Naive thymus-derived CD4-positive, alpha-beta T cell (primary cell): ENCODE results near the gene C1QC. TPM values are rescaled to one million over a fixed set of nuclear protein-coding genes. Genes with fewer than 3 reads are reported as not detected.
A peak's percentile ranks its signal among the peaks of the same experiment; 100 is the strongest.

Experiments used
- ATAC-seq: fragments of 150-1000 bp; cut with Tn5 transposase; 2 replicates; pipeline ENCODE4 v1.10.0; 2021; ENCODE audit warnings: mild to moderate bottlenecking, moderate library complexity
- CTCF ChIA-PET: fragments of 350-600 bp; sonication (Branson Sonifier 250); formaldehyde crosslinking; loops from one replicate; lab custom pipeline; 2021; ENCODE audit warnings: antibody characterized with exemption; lab: Charles Lee
- POLR2A ChIA-PET: fragments of 350-600 bp; sonication (Branson Sonifier 250); formaldehyde crosslinking; loops from one replicate; lab custom pipeline; 2021; ENCODE audit warnings: antibody characterized with exemption, inconsistent platforms; lab: Charles Lee
- DNase-seq, 9 donors: peaks; one replicate each; pipeline versions ENCODE4 v3.0.0 to v3.0.0-alpha.2; 2020 to 2022; ENCODE audit warnings: mixed read lengths in 1 of 9
- H3K27ac ChIP-seq: one replicate; pipeline ENCODE4 v1.7.0; 2013; ENCODE audit warnings: mild to moderate bottlenecking, low read depth, low read length, moderate library complexity
- H3K27me3 ChIP-seq, 2 donors: one replicate each; pipeline ENCODE4 v1.7.0; 2013; ENCODE audit warnings: low read length in 2 of 2, mild to moderate bottlenecking in 2 of 2, moderate library complexity in 2 of 2; ENCODE audit not compliant: control insufficient read depth in 2 of 2, insufficient read depth in 2 of 2
- H3K36me3 ChIP-seq, 3 experiments: 1 replicate in 2 of 3; 2 replicates in 1 of 3; pipeline ENCODE4 v1.7.0; 2013; ENCODE audit warnings: low read length in 3 of 3, mild to moderate bottlenecking in 3 of 3, moderate library complexity in 1 of 3; ENCODE audit not compliant: insufficient read depth in 3 of 3, control insufficient read depth in 2 of 3
- H3K4me1 ChIP-seq, 2 donors: one replicate each; pipeline ENCODE4 v1.7.0; 2013; ENCODE audit warnings: low read length in 2 of 2, mild to moderate bottlenecking in 2 of 2, moderate library complexity in 1 of 2; ENCODE audit not compliant: control insufficient read depth in 2 of 2, insufficient read depth in 2 of 2
- H3K4me3 ChIP-seq: 2 replicates; pipeline ENCODE4 v1.7.0; 2013; ENCODE audit warnings: mild to moderate bottlenecking, low read length
- H3K9me3 ChIP-seq, 3 experiments: 1 replicate in 2 of 3; 2 replicates in 1 of 3; pipeline ENCODE4 v1.7.0; 2013; ENCODE audit warnings: low read length in 3 of 3; ENCODE audit not compliant: control insufficient read depth in 2 of 3
- H3K27ac Mint-ChIP-seq, 9 donors: one replicate each; pipeline ENCODE4 v1.8.0; 2020 to 2022; ENCODE audit warnings: mixed read lengths in 9 of 9, mild to moderate bottlenecking in 8 of 9, moderate library complexity in 5 of 9, inconsistent platforms in 2 of 9
- H3K27me3 Mint-ChIP-seq, 5 donors: one replicate each; pipeline ENCODE4 v1.8.0; 2021 to 2022; ENCODE audit warnings: mixed read lengths in 5 of 5, mild to moderate bottlenecking in 1 of 5
- H3K36me3 Mint-ChIP-seq, 5 donors: one replicate each; pipeline ENCODE4 v1.8.0; 2020 to 2022; ENCODE audit warnings: mixed read lengths in 5 of 5, mild to moderate bottlenecking in 3 of 5, inconsistent platforms in 1 of 5
- H3K4me1 Mint-ChIP-seq, 7 donors: one replicate each; pipeline ENCODE4 v1.8.0; 2020 to 2022; ENCODE audit warnings: mixed read lengths in 7 of 7, mild to moderate bottlenecking in 3 of 7, inconsistent platforms in 1 of 7
- H3K4me3 Mint-ChIP-seq, 10 donors: one replicate each; pipeline ENCODE4 v1.8.0; 2020 to 2022; ENCODE audit warnings: mild to moderate bottlenecking in 10 of 10, mixed read lengths in 10 of 10, moderate library complexity in 6 of 10, inconsistent platforms in 2 of 10
- H3K9me3 Mint-ChIP-seq, 11 donors: one replicate each; pipeline ENCODE4 v1.8.0; 2020 to 2022; ENCODE audit warnings: mixed read lengths in 11 of 11, mild to moderate bottlenecking in 4 of 11, inconsistent platforms in 1 of 11, moderate library complexity in 1 of 11
- intact Hi-C, 2 donors: fragments of 100-400 bp; cut with micrococcal nuclease; formaldehyde crosslinking; loops; one replicate each; pipeline ENCODE4 v1.15.1; 2023
- polyA plus RNA-seq, 2 donors: library from polyadenylated mRNA; unstranded; fragments of 300-500 nt; fragmentation: Illumina TruSeq; gene quantifications; one replicate each; pipeline ENCODE4 v1.2.3, GENCODE V29; 2021
- total RNA-seq, 6 experiments: library from RNA in 5 of 6; stranded (reverse) in 5 of 6; gene quantifications; 1 replicate in 5 of 6; 2 replicates in 1 of 6; pipeline ENCODE4 v1.2.3 and lab custom pipeline; 2021 to 2026

Gene C1QC
- total and polyA plus RNA-seq, 7 experiments from 2014 or later = 5.1 to 5.2 TPM; not detected in 5

DNA sequence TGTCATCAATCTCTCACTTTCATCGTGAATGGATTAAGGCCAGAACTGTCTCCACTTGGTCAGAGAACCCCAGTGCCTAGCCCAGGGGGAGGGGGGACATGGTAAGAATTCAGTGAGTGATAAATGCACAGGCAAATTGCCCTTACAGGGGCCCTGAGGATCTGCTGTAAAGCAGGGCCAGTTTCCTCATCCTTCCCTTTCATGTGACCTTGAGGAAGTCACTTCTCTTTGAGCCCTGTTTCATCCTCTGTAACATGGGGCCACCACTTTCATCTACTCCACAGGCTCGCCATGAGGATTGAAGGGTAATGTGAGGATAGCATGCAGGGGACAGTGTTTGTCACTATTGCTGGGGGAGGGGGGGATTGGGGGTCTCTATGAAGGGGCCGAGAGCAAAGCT is 35.1 kb upstream of the C1QC start:
- H3K9me3 Mint-ChIP-seq = peaks cover 0 to 6% (median 0%) of the 10 kb centered on the region in 11 donors
- no peak for ATAC-seq
- no peaks in the 10 kb centered on the region for H3K9me3 ChIP-seq
- CTCF ChIA-PET = no interaction called here
- intact Hi-C loops = no loop called here
- no peak overlapping the region for H3K4me3 Mint-ChIP-seq
- H3K36me3 Mint-ChIP-seq = peaks cover 0 to 3% (median 0%) of the 10 kb centered on the region in 5 donors
- peaks cover 17 to 87% (median 71%) of the 10 kb centered on the region in 5 donors for H3K27me3 Mint-ChIP-seq
- H3K4me1 ChIP-seq = no peaks in the 10 kb centered on the region
- no peak overlapping the region for H3K27ac ChIP-seq
- POLR2A ChIA-PET = no interaction called here
- DNase-seq = no peak
- H3K4me1 Mint-ChIP-seq = peaks cover 0 to 3% (median 0%) of the 10 kb centered on the region in 7 donors
- H3K27me3 ChIP-seq = no peaks in the 10 kb centered on the region
- no peak overlapping the region for H3K4me3 ChIP-seq
- no peaks in the 10 kb centered on the region for H3K36me3 ChIP-seq
- H3K27ac Mint-ChIP-seq = no peak overlapping the region

GRCh38 chr1:22609291-22609690 is 34.1 kb upstream of the C1QC start:
- no peak for ATAC-seq
- intact Hi-C loops = no loop called here
- Mint-ChIP-seq H3K4me3 (no peak overlapping the region), H3K36me3 (peaks cover 0 to 3% (median 0%) of the 10 kb centered on the region in 5 donors), H3K27ac (no peak overlapping the region), H3K4me1 (peaks cover 0 to 3% (median 0%) of the 10 kb centered on the region in 7 donors), H3K27me3 (peaks cover 17 to 83% (median 66%) of the 10 kb centered on the region in 5 donors), H3K9me3 (peaks cover 0 to 8% (median 0%) of the 10 kb centered on the region in 11 donors)
- ChIA-PET POLR2A (no interaction called here), CTCF (no interaction called here)
- Histone ChIP-seq H3K36me3 (no peaks in the 10 kb centered on the region), H3K27me3 (no peaks in the 10 kb centered on the region), H3K27ac (no peak overlapping the region), H3K9me3 (no peaks in the 10 kb centered on the region), H3K4me1 (no peaks in the 10 kb centered on the region), H3K4me3 (no peak overlapping the region)
- DNase-seq = no peak

GRCh38 chr1:22611530-22611947 is 31.9 kb upstream of the C1QC start:
- Histone ChIP-seq H3K36me3 (no peaks in the 10 kb centered on the region), H3K9me3 (no peaks in the 10 kb centered on the region), H3K4me3 (no peak overlapping the region), H3K4me1 (no peaks in the 10 kb centered on the region), H3K27ac (no peak overlapping the region), H3K27me3 (no peaks in the 10 kb centered on the region)
- POLR2A ChIA-PET = no interaction called here
- CTCF ChIA-PET = no interaction called here
- H3K9me3 Mint-ChIP-seq = peaks cover 0 to 8% (median 0%) of the 10 kb centered on the region in 11 donors
- intact Hi-C loops = no loop called here
- H3K4me3 Mint-ChIP-seq = no peak overlapping the region
- H3K4me1 Mint-ChIP-seq = peaks cover 0 to 2% (median 0%) of the 10 kb centered on the region in 7 donors
- no peak for ATAC-seq
- peaks cover 10 to 82% (median 62%) of the 10 kb centered on the region in 5 donors for H3K27me3 Mint-ChIP-seq
- no peak overlapping the region for H3K27ac Mint-ChIP-seq
- peaks cover 0 to 3% (median 0%) of the 10 kb centered on the region in 5 donors for H3K36me3 Mint-ChIP-seq
- peak in 2 of 9 donors; percentile 6 to 12 for DNase-seq

DNA sequence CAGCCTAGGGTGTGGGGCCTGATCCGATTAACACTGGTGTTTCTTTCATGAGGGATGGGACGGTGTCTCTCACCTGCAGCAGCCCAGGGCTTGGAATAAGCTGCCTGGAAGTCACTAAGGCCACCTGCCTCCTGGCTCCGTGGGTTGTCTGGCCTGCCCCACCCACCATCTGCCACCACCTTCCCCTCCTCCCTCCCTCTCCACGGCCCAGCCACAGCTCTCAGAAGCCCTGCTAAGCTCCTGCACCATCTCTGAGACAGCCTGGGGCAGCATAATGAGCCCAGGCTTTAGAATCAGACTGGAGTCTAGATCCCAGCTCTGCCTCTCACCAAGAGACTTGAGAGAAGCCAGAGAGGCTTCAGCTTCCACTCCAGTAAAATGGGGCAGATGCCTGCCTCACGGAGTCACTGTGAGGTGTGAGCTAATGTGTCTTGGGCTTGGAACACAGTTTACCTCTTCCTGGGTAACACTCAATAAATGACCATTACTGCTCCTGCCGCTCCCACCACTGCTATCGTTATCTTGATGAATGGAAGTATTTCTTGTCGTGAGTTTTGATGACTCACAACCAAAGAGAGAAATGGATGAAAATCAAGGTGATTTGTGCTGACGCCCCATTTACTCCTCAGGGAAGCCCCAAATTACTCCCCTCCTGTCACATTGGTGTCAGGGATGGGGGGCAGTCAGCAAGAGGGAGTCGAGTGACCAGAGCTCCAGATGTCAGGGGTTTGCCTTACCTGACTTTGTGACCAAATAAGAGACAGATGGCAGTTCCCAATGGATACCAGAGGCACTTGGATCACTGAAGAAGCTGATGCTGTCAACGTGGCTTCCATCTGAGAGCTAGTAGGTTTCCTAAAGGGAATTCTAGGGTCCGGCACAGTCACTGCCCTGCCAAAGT is 30.5 kb upstream of the C1QC start:
- ATAC-seq (no peak), DNase-seq (no peak)
- Mint-ChIP-seq H3K4me3 (no peak overlapping the region), H3K36me3 (peaks cover 0 to 3% (median 0%) of the 10 kb centered on the region in 5 donors), H3K27me3 (peaks cover 4 to 84% (median 65%) of the 10 kb centered on the region in 5 donors), H3K4me1 (no peaks in the 10 kb centered on the region), H3K9me3 (peaks cover 0 to 8% (median 0%) of the 10 kb centered on the region in 11 donors), H3K27ac (no peak overlapping the region)
- H3K27me3 ChIP-seq = no peaks in the 10 kb centered on the region
- no peak overlapping the region for H3K27ac ChIP-seq
- H3K9me3 ChIP-seq = no peaks in the 10 kb centered on the region
- H3K36me3 ChIP-seq = no peaks in the 10 kb centered on the region
- intact Hi-C loops = no loop called here
- H3K4me3 ChIP-seq = no peak overlapping the region
- ChIA-PET POLR2A (interaction anchor here (0.6 kb wide), 1 partner anchor 512 kb away, joined by 3 read pairs; no protein-coding TSS in a partner anchor), CTCF (no interaction called here)
- H3K4me1 ChIP-seq = no peaks in the 10 kb centered on the region

DNA sequence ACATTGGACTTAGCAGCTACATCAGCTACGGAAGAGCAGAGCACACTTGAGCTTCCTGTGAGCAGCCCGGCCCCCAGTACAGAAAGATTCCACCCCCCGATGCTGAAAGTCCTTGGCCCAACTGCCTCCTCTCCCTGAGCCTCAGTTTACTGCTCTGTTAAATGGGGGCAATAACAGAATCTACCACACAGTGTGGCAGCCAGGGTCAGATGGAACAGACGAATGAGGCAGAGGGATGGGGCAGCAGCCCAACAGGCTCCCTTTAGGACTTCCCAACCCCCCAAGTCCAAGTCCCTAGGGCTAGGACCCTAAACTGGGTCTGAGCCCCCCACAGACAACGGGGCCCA is 29.9 kb upstream of the C1QC start:
- Mint-ChIP-seq H3K27ac (no peak overlapping the region), H3K36me3 (peaks cover 0 to 3% (median 0%) of the 10 kb centered on the region in 5 donors), H3K9me3 (peaks cover 0 to 8% (median 0%) of the 10 kb centered on the region in 11 donors), H3K4me1 (no peaks in the 10 kb centered on the region), H3K27me3 (peaks cover 0 to 82% (median 61%) of the 10 kb centered on the region in 5 donors), H3K4me3 (no peak overlapping the region)
- CTCF ChIA-PET = no interaction called here
- no peak overlapping the region for H3K4me3 ChIP-seq
- H3K4me1 ChIP-seq = no peaks in the 10 kb centered on the region
- ATAC-seq = no peak
- no peak for DNase-seq
- H3K36me3 ChIP-seq = no peaks in the 10 kb centered on the region
- no peak overlapping the region for H3K27ac ChIP-seq
- H3K27me3 ChIP-seq = no peaks in the 10 kb centered on the region
- no peaks in the 10 kb centered on the region for H3K9me3 ChIP-seq
- POLR2A ChIA-PET = no interaction called here
- intact Hi-C loops = no loop called here

GRCh38 chr1:22613951-22614350 is 29.5 kb upstream of the C1QC start:
- H3K36me3 Mint-ChIP-seq = peaks cover 0 to 3% (median 0%) of the 10 kb centered on the region in 5 donors
- H3K27me3 ChIP-seq = no peaks in the 10 kb centered on the region
- H3K27me3 Mint-ChIP-seq = peaks cover 2 to 81% (median 59%) of the 10 kb centered on the region in 5 donors
- no peak for DNase-seq
- H3K27ac ChIP-seq = no peak overlapping the region
- no peaks in the 10 kb centered on the region for H3K36me3 ChIP-seq
- H3K4me1 Mint-ChIP-seq = no peaks in the 10 kb centered on the region
- H3K9me3 Mint-ChIP-seq = peaks cover 0 to 8% (median 0%) of the 10 kb centered on the region in 11 donors
- H3K27ac Mint-ChIP-seq = no peak overlapping the region
- no peak for ATAC-seq
- intact Hi-C loops = no loop called here
- no peaks in the 10 kb centered on the region for H3K9me3 ChIP-seq
- H3K4me1 ChIP-seq = no peaks in the 10 kb centered on the region
- ChIA-PET CTCF (no interaction called here), POLR2A (no interaction called here)
- H3K4me3 ChIP-seq = no peak overlapping the region
- H3K4me3 Mint-ChIP-seq = no peak overlapping the region
